Epithelial cell of prostate (primary cell): ENCODE results near the gene FMNL2.
A peak's percentile ranks its signal among the peaks of the same experiment; 100 is the strongest.

Experiments used
- DNase-seq: peaks from one replicate; pipeline ENCODE4 v3.0.0-alpha.2; 2011; ENCODE audit warnings: low read depth, low spot score
- H3K27ac ChIP-seq: fragments of 450-650 bp; 2 replicates; pipeline ENCODE4 v1.5.1; 2017; ENCODE audit warnings: mild to moderate bottlenecking

FMNL2 gene

DNA sequence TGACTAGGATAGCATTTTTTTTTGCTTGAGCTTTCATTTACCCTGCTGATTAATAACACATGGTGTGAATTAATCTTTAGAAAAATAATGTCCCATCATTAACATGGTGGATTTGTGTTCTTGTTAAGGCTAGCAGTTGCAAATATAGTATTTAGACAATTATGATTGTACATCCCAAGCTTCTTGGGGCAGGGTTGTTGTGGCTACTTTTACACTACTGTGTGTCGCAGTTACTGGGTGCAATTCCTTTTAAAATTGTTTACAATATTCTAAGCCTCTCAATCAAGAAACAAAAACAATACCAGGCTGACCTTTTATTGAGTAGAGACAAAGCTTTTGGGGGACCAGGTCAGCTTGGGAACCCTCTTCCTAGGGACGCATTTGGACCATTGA, 2.5 kb downstream of the FMNL2 start:
- no peak for DNase-seq
- H3K27ac ChIP-seq: no peak overlapping the region

DNA sequence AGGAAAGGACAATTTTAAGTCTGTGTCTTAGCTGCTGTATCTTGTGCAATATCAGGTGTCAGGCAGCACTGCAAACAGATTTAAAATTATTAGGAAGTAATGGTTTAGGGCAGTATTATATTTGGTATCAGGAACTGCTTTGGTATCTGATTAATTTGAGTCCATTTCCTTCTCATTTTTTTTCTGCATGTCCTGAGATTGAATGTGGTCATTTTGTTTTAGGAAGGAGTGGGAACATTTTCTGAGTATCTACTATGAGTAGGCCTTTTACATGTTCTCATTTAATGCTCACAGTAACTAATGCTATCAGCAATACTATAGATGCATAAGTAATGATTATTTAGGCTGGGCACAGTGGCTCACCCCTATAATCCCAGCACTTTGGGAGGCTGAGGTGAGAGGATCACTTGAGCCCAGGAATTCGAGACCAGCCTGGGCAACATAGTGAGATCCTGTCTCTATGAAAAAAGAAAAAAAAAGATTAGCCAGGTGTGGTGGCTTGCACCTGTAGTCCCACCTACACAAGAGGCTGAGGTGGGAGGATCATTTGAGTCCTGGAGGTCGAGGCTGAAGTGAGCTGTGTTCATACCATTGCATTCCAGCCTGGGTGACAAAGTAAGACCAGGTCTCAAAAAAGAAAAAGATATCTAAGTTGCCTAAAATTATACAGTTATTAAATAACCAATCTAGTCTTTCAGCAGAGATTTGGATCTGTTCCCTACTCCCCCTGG, 4.7 kb downstream of the FMNL2 start:
- H3K27ac ChIP-seq: no peak overlapping the region
- no peak for DNase-seq

DNA sequence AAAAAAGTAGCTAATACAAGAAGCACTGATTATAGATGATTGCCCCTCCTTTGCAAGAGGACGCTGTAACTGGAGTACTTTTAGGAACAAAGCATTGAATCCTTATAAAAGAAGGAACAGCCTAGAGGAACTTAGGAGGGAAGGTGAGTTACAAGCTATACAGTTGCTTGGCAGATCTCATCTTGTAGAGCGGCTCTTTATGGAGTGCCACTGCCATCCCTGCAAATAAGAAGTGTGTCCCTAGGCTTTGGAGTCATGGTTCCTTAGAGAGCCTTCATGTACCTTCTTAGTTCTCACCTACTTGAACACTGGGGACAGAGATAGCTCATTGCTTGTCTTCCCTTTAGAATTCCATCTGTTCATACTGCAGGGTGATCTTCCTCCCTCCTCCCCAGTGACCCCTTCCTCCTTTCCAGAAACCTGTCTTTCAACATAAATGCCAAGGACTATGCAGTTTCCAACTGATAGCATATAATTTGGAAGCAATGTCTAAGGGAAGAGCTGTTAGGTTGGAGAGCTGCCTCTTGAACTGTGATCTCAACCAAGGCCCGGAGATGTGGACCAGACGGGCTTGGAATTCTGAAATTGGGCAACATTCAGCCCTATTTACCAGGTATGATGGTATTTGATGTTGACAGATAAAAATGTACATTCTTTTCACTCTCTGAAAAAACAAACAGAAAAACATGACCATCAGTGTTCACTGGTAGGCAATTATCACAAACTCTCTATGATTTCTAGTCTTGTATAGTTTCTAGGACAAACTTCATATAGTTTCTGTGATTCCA, 7.5 kb downstream of the FMNL2 start:
- no peak for DNase-seq
- H3K27ac ChIP-seq: no peak overlapping the region

DNA sequence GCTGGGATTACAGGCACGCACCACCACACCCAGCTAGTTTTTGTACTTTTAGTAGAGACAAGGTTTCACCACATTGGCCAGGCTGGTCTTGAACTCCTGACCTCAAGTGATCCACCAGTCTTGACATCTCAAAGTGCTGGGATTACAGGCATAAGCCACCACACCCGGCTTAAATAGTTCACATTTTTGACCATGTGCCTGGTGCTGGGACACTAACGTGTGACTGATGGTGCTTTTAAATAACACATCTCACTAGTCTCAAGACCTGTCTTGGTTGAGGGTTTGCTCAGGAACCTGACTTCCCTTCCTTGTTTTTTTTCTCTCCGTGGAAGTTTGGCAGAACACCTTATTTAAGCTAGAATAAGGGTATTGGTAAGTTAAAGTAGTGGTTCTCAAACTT, 8.5 kb downstream of the FMNL2 start:
- DNase-seq: no peak

DNA sequence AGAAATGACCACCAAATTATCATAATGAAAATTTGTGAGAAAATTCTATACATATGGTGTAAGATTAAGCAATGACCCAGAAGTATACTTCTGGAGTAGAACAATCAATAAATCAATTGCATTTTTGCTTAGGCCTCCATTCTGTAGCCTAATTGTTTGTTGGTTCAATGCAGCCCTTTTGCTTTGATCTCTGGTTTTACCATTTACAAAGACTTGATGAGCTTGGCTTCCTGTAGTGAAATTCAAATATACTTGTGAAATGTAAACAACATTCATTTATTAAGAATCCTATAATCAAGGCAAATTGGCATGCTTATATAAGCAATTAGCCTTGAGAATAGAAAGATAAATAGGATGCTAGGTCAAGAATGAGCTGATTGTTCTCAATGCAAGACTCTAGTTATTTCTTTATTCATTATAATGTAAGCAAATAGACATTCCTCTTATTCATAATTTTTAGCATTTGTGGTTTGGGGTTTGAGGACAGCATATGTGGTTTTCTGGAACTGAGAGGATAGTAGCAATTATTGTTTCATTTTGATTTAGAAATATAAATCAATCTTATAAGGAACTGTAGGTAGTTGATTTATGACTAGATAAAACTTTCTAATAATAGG, 9.7 kb downstream of the FMNL2 start:
- no peak for DNase-seq
- no peak overlapping the region for H3K27ac ChIP-seq

More for the DNA sequence above, 8.5 kb downstream of the FMNL2 start:
- H3K27ac ChIP-seq: no peak overlapping the region

DNA sequence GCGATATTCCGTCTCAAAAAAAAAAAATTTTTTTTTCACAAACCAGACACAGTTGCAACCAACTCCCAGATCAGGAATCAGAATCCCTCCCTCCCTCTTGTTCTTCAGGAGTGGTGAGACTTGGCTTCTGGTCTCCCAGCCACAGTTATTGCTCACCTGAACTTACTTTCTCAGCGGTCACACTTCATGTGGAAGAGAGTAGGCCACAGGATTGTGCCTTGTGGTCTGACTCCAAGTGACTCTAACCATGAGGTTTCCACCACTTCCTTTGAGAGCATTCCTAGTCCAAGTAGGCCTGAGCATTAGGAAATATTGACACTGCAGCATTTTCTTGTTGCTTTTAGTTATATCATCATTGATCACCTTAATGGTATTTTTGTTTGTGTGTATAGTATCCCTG, 12.1 kb downstream of the FMNL2 start:
- H3K27ac ChIP-seq: peak overlapping the region; percentile 17
- peak; percentile 54 for DNase-seq

DNA sequence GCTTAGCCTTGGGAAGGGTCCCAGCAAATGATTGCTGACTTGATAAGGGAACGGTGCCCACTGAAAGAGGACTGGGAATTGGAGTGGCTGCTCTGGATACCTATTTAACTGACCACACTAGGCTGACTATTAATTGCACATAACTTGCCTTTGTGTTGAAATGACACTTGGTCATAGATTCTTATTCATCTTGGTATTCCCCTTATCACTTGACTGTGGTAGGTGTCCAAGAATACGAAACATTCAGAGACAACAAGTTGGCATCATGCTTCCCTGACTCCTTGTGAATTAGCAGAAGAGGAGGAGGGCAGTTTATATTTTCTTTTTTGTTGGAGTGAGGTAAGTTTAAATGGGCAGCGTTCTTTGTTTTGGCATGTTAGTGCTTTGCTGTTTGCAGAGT, 13.4 kb downstream of the FMNL2 start:
- peak overlapping the region; percentile 17 for H3K27ac ChIP-seq
- DNase-seq: no peak

DNA sequence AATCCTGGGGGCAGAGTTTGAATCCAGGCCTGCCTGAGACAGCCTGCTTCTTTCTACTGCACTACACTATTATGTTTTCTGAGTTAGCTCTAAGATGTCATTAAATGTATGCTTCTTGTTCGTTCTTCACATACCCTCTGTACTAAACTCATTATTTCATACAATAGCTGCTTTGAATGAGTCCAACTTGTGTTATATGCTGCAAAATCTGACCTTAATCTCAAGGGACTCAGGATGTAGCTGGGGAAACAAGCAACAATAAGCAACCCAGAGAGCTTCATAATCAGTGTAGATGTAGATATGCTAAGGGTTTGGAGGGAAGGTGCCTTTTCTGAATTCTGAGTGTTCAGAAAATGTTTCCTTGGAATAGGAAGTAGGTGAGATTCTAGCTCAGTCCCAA, 14.4 kb downstream of the FMNL2 start:
- no peak for DNase-seq
- no peak overlapping the region for H3K27ac ChIP-seq

DNA sequence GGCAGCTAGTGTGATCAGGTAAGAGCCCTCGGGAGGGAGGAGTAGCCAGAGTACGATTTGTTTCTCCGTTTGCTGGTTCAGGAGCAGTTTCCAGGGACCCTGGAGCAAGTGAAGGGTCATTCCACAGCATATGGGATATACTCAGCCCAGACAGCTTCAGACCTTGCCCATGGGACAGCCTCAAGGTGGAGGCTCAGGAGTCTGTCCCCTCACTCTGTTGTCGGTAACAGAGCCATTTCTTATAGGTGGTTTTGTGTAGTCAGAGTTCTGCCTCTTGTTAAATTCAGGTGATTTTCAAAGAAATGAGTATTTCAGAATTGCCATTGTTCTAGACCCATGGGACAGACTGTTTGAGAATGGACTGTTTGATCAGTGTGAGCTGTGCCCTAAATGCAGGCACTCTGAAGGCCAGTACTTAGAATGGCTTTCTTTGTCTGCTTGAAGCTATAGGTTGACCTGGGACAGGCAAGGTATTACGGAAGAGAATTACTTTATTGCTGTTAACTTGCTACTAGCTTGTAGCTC, 15.2 kb downstream of the FMNL2 start:
- DNase-seq: no peak
- H3K27ac ChIP-seq: no peak overlapping the region

DNA sequence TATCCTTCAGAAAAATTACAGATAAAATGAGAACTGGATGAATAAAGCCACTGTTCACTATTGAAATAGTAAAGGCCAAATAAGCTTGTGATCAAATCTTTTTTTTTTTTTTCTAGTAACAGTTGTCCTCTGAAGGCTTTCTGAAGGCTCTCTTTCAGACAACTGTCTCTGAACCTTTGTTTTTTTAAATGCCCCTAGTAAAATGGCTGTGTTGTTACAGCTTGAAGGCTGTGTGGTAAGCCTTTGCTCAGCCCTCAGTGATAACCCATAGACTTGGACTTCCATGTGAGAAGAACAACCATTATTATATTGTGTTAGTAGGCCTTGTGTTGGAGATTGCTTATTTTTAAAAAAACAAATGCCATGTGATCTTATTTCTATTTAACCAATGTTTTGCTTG, 17.6 kb downstream of the FMNL2 start:
- no peak for DNase-seq
- no peak overlapping the region for H3K27ac ChIP-seq

DNA sequence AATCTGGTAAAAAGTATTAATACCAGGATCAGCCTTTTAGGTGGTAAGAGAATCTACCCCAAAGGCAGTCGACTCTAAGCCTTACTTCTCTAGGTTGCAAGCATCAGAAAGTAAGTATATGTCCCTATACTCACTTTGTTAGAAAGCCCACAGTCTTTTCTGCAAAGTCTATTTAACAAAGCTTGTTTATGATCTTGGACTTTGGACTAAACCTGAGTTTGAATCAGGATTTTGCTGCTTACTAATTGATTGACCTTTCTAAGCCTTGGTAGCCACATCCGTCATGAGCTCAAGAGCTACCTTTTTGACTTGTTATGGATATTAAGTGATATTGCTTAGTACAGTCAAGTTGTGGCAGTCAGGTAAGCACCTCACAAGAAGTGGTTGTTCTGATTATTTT, 18.4 kb downstream of the FMNL2 start:
- H3K27ac ChIP-seq: no peak overlapping the region
- no peak for DNase-seq

DNA sequence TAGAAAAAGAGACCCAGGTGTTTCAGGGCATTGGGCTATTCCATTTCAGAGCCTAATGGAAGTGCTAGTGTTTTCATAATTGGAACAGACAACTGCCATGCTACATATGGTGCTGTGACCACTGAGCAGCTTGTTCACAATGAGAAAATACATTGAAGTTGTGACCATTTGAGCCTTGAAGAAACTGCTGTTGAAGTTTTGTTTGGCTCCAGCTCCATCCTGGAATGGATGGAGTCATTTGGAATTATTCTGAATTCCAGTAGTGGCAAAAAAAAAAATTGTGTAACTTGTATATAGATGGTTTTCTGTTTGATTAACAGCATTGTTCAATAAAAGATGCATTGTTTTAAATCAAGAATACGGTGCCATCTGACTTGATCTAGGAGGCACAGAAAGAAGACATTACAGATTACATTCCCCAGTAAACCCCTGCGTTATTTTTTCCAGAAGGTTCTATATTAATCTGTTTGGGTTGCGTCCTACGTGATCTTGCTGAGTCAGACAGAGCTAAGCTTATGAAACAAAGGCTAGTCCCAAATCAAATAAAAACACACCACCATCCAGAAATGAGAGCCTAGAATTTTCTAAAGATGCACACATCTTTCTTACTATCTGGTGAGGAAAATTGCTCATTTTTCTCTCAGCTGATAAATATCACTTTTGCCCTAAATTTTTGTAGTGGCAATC, 19.2 kb downstream of the FMNL2 start:
- DNase-seq: no peak
- H3K27ac ChIP-seq: no peak overlapping the region

DNA sequence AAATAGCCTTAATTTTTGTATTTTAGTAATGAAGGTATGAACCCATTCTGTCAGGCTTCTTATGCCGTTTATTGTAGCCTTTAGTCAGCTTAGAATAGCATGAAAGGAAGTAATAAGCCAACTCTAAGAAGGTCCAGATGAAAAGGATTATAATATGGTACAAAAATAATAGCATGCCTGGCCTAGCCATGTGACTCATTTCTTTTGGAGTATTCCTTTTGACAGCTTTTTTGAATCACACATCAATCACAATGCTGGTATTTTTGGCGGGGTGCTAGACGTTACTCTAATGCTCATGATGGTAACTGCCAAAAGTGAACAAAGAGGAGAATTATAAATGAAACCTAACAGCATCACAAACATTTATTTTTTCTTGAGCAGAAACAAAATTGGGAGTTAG, 19.9 kb downstream of the FMNL2 start:
- H3K27ac ChIP-seq: no peak overlapping the region
- DNase-seq: no peak

DNA sequence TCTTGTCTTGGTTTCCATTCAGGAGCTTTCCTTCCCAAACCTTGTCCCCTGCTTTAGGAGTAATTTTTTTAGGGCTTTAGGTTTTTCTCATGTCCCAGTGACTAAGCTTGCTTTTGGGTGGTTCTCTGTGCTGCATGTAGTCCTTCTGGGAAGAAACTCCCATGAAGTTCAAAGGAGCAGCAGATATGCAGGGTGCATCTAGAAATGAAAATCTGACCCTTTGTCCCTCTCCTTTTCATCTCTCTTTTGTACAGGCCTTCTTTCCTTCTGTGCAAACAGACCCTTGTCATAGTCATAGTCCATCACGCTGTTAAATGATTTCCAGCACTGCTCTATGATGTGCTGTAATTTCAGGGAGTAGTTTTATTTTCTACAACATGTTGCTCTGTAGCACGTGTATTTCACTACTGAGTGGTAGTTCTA, 20.4 kb downstream of the FMNL2 start:
- H3K27ac ChIP-seq: no peak overlapping the region
- DNase-seq: no peak

DNA sequence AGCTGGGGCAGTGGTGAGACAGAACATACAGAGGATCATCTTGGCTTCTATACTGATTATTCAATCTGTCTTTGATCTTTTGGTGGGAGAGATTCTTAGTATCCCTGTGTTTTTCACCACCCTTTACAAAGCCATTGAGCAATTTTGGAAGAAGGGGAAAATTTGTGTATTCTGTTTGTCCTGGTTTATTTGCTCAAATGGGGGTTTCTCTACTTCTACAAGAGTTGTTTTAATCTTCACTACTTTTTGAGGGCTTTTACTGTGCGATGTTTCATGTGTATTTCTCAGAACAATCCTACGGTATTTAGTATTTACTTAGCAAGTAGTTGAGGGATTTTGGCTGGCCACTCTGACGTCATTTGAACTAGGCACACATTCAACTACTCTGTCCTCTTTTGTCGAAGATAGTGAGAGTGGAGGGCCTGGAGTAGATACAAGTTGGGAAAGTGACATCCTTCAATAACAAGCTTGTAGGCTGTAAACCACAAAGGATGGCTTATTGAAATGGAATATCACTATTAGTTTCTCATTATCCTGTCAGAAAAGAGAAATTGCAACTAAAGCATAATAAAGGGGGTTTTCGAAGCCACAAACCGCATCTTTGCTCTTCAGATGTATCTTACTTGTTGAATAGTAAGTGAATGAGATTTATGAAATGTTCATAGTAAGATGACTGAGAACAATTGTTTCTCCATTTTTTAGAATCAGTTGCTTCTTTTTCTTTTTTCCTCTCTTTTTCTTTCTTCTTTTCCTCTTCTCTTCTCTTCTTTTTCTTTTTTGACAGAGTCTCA, 24.8 kb downstream of the FMNL2 start:
- H3K27ac ChIP-seq: no peak overlapping the region
- DNase-seq: no peak

DNA sequence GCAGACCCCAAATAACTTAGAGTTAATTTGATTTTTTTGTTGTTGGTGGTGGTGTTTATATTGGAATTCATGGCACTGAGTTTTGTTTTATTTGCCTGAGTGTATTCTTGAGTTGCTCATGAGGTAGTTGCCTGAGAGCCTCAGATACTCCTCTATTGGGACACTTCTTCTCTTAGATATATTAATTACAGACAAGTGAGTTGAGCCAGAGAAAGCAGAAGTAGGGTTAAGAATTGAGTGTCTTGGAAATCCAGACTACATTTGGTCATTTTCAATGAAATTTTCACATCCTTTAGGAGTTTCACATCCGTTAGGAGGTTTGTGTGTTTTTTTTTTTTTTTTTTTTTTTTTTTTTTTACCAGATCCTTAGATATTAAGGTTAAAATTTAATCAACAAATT, 29.0 kb downstream of the FMNL2 start:
- H3K27ac ChIP-seq: no peak overlapping the region
- DNase-seq: no peak

DNA sequence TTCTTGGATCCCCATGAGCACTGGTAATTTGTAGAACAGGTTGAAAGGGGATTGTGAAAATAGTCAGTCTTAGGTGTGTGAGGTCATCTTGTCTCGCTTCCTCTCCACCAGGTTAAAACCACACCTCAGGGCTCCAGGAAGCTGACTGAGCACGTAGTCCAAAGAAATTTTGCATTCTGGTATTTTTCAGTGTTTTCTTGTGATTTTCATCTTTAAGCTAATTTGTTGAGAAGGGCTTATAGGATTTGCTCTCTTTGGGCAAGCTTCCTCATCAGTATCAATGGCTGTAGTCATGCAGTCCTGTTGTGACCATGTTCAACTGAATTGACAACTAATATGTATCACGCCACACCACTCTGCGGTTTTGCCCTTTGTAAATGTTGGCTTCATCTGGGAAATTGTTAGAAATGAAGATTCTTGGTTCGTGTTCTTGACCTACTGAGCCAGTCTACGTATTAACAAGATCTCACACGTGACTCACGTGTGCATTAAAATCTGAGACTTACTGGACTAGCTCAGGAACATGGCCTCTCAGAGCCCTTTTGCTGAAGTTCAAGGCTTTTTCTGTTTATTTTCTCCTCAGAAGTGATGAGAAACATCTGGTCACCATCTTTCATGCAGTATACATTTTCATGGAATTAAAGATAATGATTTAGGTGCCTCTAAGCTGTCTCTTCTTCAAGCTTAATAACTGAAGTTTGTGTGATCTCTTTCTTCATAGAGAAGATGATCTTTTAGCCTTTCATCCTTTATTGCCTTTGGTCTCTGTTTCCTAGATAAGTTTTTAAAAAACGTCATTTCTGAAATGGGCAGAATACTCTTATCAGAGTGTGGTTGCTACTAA, 32.8 kb downstream of the FMNL2 start:
- no peak for DNase-seq

DNA sequence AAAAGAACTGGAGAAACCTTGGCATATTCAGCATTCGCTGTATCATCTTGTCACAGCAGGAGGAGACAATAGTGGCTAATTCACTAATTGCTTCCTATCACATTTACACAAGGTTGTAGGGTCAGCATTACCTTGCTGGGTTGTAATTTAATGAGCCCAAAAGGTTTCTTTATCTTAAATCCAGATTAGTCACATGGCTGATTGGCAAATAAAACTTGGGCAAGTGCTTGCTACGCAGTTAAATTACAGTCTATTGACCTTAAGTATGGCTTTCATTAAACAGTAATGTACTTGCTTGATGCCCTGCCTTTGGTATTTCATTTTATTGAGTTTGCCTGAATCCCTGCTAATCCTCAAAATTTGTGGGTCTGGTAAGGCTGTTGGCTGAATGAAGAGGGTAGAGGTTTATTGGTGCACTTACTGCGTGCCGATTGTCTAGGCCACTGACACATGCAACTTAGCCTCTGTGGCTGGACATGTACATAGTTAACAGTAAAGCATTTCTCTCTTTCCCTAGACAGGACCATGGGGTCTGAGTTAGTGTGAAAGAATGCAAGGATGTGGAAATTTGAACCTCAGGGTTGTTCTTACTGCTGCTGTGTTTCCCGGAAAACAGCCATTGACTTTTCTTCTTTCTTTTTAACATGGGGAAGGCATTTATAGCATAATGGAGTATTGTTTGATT, 34.3 kb downstream of the FMNL2 start:
- no peak overlapping the region for H3K27ac ChIP-seq
- DNase-seq: no peak

More for the DNA sequence above, 32.8 kb downstream of the FMNL2 start:
- H3K27ac ChIP-seq: no peak overlapping the region
